ENCODE measurements around the gene OR2F1.
"Not testable (repeated sequence)": the region's sequence is repeated elsewhere in the genome, so short reads cannot be mapped to it uniquely, and the experiment has no call there.

The OR2F1 gene

DNA sequence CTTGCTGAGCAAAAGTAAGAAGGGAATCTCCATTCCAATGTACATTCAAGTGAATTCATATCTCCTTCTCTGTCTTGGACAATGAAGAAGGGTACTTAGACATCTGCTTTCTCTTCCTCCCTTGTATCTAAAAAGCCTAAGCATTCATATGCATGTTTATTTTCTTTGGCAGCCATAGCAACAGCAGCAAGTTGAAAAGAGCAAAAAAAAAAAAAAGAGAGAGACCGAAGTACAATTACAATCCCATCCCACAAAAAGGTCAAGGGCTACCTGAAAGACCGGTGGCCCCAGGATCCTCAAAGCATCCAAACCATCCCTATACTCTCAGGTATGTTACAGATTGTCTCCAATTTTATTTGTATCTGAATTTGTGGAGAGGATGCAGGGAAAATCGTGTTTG lies 4.1 kb downstream of the OR2F1 start:
- DNase-seq, result no peak

DNA sequence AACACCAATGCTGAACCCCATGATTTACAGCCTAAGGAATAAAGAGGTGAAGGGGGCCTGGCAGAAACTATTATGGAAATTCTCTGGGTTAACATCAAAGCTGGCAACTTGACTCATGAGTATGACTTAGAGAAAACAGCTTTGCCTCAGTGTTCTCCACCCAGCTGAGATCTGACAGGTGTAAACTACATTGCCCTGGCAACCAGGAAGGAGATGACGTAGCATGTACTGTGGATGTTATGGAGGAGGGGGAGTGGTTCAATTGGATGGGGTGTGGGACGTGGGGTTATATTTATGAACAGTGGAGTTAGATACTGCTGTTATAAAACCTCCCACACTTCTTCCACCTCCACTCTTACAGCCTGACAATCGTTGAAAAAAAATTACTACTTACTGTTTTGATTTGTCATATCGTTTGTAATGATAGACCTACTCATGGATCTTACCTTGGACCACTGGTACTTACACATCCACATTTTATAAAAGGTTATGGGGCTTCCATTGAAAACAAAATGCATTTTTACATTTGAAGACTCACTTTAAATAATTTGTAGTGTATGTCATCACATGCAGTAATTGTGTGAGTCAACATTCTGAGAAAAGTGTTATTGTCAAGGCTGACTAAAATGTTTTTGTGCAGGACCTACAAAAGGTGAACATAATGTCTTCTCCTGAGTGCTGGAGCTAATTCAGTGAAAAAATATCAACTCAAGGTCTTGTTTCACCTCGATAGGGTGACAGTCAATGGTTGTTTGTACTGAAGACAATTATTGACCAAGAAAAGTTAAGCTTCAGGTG lies 6.4 kb downstream of the OR2F1 start:
- DNase-seq, result no peak

DNA sequence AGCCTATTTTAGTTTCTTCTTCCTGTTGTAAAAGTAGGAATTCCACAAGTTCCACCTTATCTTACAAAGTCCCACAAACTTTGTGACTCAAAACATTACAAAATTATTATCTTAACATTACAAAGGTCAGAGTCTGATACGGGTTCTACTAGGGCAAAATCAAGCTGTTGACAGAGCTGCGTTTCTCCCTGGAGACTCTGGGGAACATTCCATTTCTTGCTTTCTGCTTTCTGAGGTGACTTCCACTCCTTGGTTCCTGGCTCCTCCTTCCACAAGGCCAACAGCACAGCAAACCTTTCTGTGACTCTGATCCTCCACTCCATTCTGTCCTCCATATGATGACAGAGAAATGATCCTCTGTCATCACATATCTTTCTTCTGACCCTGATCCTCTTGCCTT lies 10.6 kb downstream of the OR2F1 start:
- no peak for DNase-seq

DNA sequence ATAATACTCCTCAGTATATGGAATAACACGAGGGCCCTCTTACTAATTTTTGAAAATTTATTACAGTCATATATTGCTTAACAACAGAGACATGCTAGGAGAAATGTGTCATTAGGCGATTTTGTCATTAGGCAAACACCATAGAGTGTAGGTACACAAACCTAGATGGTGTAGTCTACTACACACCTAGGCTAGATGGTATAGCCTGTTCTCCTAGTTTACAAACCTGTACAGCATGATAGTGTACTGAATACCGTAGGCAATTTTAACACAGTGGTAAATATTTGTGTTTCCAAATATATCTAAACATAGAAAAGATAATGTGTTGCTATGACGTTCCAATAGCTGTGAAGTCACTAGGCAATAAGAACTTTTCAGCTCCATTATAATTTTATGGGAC lies 12.8 kb downstream of the OR2F1 start:
- DNase-seq, result no peak

DNA sequence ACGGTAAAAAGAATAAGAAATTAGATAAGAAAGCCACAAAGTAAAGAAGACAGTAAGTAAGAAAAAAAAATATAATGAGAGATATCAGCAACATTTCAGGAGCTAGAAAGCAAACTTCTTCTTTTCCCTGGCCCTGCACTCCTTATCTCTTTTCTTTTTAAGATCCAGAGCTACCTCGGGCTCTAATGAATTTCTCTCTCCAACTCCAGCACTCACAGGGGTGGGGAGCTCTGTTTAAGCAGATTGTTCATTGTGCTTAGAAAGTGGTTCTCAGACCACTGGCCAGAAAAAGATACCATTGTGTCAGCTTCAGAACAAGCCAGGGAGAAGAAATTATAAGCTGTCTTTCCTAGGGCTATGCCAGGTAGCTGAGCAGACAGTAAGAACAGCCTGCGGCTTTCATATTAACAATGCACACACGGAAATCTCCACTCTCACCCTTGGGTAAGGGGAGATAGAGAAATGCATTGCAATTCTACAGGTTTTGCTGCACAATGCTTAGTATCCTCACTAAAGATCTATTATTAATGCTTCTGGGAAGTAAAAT lies 19.3 kb downstream of the OR2F1 start:
- DNase-seq, result no peak

DNA sequence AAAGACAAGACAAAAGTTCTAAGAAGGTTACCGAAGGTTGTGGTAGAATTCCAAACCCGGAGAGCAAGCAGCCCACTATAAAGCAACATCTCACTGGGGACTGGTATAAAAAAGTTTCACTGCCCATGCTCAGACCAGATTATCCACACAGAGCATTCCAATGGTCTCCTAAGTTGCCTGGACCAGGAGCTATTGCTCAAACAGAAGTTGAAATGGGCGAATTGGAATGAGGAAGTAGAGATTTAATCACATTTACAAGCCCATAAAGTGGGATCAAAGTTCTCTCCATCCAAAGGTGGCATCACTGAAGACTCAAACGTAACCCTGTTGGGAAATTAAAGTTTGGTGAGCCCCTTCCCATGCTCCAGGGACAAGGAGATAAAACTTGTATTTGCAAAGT lies 19.8 kb downstream of the OR2F1 start:
- no peak for DNase-seq

DNA sequence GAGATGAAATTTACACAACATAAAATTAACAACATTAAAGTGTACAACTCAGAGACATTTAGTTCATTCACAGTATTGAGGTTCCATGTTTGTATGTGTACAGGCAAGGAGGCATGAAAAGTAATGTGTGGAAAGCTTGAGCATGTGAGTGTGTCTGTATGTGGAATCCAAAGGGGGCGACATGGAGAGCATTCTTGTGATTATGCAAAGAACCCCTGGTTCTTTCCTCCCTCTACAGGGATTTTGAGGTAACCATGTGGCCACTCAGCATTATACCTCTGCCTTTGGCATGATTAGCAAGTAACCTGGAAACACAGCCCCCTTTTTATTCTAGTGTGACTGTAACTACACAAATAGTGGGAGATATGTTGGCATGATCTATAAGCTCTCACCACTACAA lies 21.0 kb downstream of the OR2F1 start:
- DNase-seq, result peak; percentile 27

DNA sequence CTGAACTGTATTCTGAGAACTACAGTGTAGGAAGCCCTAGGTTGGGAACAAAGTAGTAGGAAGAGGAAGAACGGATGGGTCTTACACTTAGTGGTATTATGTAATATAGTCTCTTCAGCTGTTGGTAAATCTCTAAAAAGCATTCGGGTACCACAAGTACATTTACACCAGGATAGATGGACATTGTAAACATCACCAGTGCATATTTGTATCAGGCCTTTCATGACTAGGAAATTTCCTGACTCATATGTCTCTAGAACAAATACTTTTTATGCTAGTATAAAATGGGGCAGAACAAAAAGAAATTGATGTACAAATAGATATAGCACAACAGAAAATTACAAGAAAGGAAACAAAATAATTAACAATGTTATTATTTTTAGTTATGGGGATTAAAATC lies 23.9 kb downstream of the OR2F1 start:
- no peak for DNase-seq

DNA sequence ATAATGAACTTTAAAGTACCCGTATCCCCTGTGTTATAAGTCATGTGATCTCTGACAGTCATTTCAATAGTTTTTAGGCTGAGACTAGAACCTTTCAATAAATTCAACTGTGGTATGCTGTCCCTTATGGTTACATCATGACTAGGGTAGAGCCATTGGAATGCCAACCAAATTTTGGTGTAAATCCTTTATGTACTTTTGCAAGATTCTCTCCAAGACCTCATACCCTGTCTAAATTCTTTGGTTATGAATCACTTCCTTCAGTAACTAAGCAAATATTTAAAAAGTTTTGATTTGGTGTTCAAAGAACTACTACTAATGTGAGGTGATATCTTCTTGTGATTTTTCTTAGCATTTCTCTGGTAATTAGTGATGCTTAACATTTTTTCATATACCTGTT lies 24.7 kb downstream of the OR2F1 start:
- no peak for DNase-seq

DNA sequence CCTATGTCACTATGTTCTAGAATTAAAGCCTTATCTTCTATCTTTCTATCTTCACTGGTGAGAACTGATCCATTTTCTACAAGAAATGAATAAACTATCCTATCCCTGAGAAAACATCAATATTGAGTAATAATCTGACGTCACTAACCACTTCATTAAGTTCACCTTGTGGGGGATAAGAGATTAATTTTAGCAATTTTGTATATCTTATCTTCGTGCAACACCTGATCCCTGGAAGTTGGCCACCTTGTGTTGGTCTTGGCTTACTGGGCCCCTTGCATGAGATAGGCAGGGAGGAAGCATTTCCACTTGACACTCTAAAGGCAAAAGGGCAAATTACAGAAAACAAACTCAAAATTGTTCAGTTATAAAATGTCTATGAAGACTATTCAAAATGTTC lies 25.4 kb downstream of the OR2F1 start:
- no peak for DNase-seq

DNA sequence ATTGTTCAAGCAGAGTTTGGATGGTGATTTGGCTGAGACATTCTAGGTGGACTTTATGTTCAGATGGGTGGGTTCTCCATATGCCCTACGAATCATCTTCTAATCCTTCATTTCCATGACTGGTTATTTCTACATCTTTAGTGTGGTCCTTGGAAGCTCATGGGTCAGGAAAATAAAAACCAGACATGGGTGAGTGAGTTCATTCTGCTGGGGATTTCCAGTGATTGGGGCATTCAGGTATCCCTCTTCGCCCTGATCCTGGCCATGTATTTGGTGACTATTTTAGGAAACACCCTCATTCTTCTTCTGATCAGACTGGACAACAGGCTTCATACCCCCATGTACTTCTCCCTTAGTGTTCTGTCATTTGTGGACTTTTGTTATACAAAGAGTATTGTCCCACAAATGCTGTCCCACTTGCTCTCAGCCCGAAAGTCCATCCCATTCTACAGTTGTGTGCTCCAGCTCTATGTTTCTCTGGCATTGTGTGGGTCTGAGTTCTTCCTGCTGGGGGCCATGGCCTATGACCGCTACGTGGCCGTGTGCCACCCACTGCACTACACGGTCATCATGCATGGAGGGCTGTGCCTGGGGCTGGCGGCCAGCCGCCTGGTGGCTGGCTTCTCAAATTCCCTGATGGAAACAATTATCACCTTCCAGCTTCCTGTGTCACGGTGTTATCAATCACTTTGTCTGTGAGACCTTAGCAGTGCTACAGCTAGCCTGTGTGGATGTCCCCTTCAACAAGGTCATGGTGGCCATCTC lies 26.3 kb downstream of the OR2F1 start:
- DNase-seq, result no peak

DNA sequence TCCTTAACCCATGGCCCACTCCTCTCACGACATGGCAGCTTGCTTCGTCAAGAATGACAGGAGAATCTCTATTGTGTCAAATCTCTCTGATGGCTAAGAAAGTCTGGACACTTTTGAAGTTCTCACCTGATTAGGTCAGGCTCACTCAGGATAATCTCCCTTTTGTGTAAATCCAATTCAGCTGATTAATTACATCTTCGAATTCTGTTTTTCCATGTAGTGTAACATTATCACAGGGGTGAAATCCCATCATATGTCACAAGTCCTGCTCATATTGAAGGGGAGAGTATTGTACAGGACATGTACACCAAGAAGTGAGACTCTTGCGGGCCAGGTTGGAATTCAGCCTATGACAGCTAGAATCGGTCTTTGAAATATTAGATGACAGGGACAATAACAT lies 29.3 kb downstream of the OR2F1 start:
- no peak for DNase-seq

DNA sequence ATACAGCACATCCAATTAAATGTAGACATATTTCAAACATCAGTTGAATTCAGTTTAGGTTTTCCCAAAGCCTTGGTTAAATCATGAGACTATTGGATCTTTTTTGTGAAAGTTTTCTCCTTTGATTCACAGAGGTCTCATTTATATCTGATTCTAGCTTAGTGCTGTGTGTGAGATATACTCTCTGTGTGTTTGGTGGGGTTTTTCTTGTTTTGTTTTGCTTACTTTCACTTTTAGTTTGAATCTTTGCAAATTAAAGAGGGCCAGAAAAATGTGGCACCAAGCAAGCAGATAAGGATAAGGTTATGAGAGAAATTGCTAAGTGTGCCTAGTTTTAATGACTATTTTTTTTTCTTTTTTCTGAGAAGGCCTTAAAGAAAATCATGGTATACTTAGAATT lies 32.9 kb downstream of the OR2F1 start:
- no peak for DNase-seq

DNA sequence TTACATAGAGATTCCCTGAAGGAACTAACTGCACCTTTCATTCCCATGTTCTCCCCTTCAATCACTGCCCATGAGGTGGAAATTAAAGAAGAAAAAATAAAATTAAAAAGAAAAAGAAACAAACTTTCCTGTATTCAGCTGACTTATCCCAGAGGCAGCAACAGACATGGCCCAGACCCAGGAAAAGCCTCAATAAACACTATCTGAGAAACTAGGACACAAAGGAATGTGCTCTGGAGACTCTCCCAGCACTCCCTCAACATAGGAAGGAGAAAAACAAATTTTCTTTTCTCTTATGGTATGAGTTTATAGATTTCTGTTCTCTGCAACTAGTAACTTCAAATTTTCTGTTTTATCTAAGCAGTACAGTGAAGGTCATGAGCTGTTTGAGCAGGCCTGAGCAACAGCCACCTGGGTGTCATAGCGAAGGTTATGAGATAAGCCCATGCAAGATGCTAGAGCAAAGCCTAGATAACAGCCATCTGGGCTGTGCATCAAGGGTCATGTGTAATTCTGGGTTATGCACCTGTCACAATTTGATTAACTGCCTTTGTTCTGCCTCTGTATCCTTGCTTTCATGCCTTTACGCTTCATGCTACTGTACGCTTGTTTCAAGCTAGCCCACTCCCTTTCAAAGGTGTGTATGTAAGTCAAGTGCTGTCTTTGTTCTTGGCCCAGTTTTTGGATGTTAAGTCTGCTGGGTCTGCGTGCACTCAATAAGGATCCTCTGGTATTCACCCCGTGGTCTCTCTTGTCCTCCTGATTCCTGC lies 34.5 kb downstream of the OR2F1 start:
- DNase-seq, result no peak

DNA sequence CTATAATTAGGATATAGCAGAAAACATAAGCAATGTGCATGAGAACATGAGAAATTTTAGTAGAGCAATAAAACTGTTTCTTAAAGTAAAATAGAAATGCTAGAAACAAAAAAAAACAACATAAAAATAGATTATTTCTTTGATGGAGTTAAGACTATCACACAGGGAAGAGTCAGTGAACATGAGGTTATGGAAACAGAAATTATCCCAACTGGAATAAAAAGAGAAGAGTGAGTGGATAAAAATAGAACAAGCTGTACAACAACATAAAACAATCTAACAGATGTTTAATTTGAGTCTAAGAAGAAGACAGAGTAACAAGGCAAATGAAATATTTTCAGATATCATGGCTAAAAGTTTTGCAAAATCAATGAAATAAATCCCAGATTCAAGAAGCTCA lies 38.0 kb downstream of the OR2F1 start:
- DNase-seq, result no peak

DNA sequence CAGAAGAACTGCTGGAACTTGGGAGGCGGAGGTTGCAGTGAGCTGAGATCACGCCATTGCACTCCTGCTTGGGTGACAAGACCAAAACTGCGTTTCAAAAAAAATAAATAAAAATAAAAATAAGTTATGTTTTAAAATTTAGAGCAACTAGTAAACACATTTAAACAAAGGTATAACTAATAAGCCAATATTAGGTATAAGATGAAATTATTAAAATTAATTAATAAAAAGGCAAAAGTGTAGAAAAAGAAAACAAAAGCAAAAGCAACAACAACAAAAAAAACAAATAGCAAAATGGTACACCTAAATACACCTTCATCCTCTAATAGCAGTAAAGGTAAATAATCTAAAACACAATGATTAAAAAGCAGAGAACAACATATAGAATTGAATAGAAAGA lies 39.3 kb downstream of the OR2F1 start:
- DNase-seq, result no peak

DNA sequence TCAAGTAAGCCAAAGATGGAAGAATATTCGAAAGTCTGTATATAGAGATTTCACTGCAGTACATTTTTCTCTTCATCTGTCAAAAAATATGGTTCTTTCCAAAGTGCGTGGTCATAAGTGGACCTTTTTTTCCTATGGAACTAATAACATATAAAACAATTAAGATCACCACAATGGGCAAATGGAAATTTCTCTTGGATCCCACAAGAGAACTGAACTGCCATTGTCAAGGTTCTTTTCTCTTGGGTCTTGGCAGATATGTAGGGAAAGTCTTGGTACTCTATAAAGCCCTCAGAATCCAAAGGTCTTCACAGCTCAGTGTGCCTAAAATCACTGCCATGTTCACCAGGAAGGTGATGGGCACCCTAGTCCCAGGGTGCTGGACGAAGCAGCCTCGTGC lies 45.4 kb downstream of the OR2F1 start, which contains the start of gene OR6B1:
Gene OR6B1 (plus strand): TSS at position 301 of the 400 bp plus-strand sequence. CDS start 3,677 bp downstream, outside the sequence.
- no peak for DNase-seq

DNA sequence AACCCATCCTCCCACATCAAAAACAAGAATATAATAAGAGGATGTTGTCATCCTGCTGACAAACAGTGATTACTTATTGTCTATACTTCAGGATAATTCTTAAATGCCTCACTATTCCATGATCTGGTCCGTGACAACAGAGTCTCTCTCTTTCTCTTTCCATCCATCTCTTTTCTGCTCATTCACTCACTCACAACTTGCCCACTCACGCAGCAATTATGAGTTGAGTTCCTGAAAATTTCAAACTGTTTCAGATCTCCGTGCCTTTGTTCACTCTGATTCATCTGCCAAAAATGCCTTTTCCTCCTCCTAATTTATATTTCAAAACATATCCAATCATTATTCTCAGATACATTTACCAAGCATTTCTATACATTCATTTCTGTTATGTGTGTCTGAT lies 46.9 kb downstream of the OR2F1 start:
- no peak for DNase-seq

DNA sequence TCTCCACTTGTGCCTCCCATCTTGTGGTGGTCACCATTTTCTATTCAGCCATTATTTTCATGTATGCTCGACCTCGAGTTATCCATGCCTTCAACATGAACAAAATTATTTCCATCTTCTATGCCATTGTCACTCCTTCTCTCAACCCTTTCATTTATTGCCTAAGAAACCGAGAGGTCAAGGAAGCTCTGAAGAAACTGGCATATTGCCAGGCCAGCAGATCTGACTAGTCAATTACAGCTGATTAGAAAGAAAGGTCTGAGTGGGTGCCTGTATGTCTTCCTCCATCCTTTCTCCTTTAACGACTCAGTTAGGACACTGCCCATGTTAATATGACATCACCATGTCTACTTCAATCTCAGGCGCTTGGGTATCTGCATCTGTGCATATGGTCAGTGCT lies 50.1 kb downstream of the OR2F1 start:
- no peak for DNase-seq

DNA sequence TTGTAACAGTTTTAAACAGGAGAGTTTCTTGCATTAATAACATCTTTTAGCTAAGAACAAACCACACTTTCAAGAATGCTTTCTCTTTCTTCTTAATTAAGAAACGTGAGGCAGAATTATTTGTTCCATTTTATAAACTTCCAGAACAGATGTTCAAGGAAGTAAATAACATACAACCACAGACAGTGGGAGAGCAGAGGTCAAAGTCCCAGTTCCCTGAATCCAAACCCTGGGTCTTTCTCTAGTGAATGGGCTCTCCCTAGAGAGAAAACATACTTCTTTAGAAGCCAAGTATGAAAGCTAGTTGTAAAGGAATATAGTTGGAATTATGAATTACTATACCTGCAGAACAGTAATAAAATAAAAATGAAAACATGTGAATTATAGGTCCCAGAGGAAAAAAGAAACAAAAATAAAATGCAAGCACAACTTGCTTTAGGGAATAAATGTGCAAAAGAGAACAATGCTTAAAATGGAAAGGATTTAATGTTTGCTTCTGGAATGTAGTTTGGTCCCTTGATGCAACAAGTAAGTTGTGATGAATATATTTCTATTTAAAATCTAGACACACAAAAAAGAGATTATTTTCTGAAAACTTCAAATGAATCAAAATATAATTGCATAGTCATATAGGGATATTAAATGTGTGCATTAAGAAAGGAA lies 51.5 kb downstream of the OR2F1 start:
- no peak for DNase-seq

DNA sequence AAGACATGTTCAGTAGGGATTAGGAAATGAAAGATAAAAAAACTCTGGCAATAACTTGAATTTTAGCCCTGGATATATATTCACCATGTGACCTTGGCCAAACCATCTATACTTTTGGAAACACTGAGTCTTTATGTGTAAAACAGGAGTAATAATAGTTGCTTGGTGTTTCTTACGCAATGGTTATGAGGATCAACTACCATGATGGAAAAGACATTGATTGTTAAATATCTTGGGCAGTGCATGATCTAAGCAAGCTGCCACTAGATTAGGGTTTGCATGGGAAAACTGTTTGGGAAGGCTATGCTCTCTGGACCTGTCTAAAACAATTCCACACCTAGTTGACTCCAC lies 52.0 kb downstream of the OR2F1 start:
- DNase-seq, result no peak

DNA sequence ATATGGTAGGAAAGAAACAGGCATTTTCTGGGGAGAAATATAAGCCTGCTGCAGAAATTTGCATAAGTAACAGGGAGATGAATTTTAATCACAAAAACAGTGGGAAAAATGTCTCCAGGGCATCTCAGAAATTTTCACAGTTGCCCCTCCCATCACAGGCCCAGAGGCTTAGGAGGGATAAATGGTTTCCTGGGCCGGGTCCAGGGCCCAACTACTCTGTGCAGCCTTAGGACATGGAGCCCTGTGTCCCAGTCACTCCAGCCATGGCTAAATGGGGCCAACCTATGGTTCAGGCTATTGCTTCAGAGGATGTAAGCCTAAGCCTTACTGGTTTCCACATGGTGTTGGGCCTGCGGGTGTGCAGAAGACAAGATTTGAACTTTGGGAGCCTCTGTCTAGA lies 54.7 kb downstream of the OR2F1 start:
- DNase-seq, result no peak

DNA sequence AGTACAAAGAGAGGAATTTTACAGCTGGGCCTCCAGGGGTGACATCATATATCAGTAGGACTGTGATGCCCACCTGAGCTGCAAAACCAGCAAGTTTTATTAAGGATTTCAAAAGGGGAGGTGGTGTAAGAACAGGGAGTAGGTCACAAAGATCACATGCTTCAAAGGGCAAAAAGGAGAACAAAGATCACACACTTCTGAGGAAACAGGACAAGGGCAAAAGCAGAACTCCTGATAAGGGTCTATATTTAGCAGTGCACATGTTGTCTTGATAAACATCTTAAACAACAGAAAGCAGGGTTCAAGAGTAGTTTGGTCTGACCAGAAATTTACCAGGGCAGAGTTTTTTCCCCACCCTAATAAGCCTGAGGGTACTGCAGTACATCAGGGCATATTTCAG lies 55.4 kb downstream of the OR2F1 start:
- DNase-seq, result not testable (repeated sequence)

Data from NCI-H82 (cell line).